Pulmonary artery endothelial cell (primary cell): ENCODE data around the gene MGAT4C. TPM values are rescaled to one million over a fixed set of nuclear protein-coding genes. Genes with fewer than 3 reads are reported as not detected.
A peak's percentile ranks its signal among the peaks of the same experiment; 100 is the strongest.
"Not testable (repeated sequence)": the region's sequence is repeated elsewhere in the genome, so short reads cannot be mapped to it uniquely, and the experiment has no call there.

Experiments
- DNase-seq: peaks from one replicate; pipeline ENCODE4 v3.0.0-alpha.2; 2011; ENCODE audit warnings: low read depth, low spot score
- total RNA-seq: library from RNA; depleted of rRNA; stranded (reverse); fragments of >200 nt; gene quantifications from 2 replicates; pipeline ENCODE4 v1.2.3, GENCODE V29; 2014

Gene MGAT4C
- total RNA-seq, result under 0.01 TPM in 1 of 2 replicates, not detected in the other

DNA sequence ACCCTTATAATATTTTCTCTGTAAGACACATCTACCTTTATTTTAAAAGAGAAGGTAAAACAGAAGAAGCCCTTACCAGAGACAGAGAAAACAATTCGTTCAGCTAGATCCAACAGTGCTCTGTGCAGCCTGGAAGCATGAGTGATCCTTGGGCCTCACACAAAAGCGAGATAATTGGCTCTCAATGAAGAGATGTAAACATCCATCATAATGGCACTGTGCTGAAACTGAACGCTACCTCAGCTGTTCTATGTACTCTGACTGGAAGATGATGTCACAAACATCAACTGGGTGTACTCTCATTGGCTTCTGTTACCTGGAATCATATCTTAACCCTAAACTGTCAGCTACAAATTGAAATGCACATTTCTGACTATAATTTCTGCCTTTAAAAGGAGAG is at the start of gene MGAT4C:
Gene MGAT4C, minus strand, starts transcription at position 229 of the 400 bp plus-strand sequence.
- no peak for DNase-seq

DNA sequence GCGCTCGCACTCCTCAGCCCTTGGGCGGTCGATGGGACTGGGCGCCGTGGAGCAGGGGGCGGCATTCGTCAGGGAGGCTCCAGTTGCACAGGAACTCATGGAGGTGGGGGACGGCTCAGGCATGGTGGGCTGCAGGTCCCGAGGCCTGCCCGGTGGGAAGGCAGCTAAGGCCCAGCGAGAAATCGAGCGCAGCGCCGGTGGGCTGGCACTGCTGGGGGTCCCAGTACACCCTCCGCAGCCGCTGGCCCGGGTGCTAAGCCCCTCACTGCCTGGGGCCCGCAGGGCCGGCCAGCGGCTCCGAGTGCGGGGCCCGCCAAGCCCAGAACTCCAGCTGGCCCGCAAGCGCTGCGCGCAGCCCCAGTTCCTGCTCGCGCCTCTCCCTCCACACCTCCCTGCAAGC is 40.2 kb upstream of the MGAT4C start:
- not testable (repeated sequence) for DNase-seq

DNA sequence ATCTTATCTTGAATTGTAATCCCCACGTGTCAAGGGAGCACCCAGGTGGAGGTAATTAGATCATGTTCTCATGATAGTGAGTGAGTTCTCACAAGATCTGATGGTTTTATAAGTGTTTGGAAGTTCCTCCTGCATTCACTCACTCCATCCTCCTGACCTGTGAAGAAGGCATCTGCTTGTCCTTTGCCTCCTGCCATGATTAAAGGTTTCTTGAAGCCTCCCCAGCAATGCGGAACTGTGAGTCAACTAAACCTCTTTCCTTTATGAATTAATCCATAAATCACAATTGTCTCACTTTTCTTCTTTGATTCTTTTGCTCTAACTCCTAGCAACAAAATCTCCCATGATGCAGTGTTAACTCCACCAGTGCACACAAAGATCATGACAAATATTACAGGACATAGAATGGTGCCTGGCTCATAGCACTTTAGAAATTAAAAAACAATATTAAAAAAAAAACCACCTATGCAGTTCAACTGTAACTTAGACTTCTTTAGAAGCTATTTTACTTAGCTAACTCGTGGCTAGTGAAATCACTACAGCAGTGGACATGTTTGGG is 37.6 kb upstream of the MGAT4C start:
- DNase-seq, result no peak

DNA sequence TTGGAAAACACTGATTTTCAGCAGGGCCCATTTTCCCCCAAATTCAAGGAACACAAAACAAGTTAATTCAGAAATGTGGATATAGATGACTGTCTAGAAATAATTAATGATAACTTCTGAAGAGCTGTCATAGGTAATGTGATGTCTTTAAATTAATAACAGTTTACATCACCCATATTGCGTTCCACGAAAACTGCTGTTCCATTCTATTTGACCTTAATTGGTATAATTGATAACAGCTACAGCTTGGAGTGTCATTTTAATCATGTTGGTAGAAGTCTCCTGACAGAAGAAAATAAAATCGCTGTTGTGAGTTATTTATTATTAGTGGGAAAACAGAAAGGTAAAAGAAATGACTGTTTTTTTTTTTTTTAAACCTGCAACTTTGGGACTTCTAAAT is 36.3 kb upstream of the MGAT4C start:
- no peak for DNase-seq

DNA sequence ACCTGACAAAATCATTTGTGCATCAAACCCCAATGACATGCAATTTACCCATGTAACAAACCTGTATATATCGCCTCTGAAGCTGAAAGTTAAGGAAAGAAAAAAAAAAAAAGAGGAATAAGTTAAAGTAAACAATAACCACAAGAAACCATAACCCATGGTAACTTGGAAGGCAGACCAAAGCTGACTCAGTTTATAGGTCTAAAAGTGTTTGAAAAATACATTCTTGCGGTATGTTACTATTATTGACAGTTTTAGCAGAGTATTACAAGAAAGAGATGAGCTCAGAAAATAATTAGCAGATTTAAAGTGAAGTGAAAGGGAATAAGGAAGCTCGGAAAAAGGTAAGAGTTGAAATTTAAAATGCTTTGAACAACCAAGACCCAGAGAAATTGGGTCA is 34.4 kb upstream of the MGAT4C start:
- no peak for DNase-seq

DNA sequence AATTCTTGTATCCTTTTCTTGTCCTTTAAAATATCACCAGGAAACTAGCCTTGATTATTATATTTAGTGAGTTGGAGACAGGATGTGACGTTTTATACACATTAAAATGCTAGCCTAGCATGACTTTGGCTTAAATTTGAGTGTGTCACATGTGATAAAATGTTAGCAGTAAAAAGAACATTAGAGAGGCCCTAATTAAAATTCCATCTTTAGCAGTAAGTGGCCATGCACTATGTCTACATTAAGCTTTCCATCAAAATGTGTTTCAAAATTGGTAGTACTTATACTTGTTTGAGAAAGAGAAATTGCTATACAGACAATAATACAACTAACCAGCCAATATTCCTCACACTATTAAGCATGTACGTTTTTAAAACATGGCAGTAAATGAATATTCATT is 29.9 kb upstream of the MGAT4C start:
- no peak for DNase-seq

DNA sequence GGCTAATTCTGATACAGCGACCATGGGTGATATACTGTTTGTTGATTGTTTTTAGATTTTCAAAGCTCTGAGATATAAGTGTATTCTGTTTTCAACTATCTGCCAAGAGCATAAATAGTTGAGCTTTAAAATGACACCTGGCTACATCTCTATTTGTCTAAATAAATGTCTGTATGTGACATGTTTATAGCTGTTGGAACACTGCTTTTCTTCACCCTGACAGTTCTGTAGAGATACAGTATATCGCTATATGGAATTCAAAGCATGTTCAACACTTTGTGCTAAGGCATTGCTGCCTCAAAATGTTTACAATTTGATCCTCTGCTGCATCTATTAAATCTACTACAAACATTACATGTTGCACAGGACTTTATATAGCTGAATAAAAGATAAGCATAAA is 27.4 kb upstream of the MGAT4C start:
- no peak for DNase-seq

DNA sequence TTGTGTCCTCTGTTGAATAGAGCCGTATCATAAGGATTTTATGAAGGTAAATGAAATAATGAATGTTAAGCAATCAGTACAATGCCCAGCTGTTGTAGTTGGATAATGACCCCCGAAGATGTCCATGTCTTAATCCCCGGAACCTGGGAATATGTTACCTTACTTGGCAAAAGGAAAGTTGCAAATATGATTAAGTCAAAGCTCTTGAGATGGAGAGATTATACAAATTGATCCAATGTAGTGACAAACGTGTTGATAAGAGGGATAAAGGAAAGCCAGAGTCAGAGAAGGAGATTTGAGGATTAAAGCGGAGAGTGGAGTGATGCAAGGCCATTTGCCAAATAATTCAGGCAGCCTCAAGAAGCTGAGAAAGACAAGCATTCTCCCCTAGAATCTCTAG is 19.2 kb upstream of the MGAT4C start:
- no peak for DNase-seq

DNA sequence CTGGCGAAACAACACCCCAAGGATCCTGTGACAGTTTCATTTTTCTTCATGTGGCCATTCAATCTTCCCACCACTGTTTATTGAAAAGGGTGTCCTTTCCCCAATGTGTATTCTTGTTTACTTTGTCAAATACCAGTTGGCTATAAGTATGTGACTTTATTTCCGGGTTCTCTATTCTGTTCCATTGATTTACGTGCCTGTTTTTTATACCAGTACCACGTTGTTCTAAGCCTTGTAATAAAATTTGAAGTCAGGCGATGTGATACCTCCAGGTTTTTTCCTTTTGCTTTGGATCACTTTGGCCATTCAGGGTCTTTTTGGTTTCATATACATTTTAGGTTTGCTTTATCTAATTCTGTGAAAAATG is 9.1 kb upstream of the MGAT4C start:
- DNase-seq, result no peak

DNA sequence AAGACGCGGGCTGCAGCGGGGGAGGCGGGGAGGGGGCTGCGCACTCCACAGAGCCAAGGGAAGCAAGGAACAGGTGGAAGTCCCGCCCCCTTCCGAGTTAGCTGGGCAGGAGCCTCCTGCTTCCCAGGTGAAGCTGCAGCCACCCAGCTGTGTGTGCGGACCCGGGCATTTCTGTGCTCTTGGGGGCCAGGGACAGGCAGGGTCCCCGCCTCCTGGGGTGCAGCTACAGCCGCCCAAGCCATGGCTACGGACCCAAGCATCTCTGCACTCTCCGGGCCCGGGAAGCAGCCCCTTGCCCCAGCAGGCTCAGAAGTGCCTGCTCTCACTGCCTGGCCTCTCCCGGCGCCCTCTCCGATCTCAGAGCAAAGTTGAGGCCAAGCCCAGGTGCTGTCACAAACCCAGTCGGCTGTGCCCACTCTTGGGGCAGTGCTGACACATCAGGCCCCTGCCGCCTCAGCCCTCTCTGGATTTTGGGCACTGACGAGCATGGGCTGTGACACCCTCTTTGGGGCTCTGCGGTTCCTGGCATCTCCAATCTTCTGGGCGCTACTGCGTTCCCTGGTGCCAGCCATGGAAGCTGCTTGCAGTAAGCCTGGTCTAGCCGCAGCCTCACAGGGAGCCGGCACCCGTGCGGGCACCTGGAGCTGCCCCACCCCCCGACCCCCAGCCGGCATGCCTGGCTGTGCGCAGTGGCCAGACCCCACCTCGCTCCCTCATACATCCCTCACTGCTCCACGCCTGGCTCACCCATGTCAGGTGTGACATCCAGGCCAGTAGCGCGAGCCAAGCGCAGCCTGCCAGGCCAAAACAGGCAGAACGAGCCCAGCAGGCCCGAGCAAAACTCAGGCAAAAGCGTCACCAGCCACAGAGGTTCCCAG is 8.5 kb upstream of the MGAT4C start:
- no peak for DNase-seq

DNA sequence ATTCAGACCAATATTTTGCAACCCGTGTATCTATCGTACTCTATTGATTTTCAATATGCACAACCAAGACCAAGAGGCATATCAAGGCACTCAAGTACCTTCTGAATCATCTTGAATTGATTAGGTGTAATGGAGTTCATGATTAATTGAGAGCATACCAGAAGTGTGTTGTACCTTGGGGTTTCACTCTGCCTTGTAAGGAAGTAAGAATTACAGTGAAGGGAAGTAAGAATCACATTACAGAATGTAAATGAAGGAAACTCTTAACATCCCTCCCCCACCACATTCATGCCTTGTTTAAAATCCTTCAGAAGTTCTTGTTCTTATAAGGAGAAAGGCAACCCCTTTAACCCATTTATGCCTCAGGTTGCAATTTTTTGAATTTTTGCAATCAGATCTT is 5.4 kb upstream of the MGAT4C start:
- no peak for DNase-seq

DNA sequence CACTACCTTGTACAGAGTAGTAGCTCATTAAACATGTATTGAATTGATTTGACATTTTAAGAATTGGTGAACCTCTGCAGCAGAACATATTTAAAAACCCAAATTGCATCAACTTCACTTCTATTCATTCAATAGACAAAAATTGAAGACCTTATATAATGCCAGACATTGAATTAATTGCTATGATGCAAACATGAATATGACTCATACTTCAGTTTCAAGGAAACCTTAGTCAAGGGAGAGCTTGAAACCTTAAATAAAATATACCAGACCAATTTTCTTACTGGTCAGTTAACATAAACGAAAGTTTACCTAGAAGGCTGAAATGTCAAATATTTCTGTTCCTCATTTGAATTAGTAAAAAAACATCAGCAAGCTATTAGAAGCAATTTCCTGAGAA is 5.0 kb upstream of the MGAT4C start:
- DNase-seq, result no peak

DNA sequence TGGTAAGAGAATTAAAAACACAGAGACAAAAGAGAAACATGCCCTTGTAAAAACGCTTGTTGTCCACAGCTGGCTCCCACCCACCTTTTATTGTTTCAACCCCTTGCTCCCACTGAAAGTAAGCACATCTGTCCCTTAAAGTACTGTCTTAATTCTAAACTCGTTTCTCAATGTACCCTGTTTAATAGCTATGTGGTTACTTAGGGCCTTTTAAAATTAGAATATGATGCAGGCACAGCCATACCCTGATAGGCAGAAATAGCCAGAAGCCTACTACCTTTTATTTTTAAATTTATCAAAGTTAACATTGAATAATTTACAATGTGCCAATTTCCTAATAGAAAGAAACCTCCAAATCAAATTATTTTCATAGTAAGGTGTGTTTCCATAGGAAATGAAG is 4.0 kb upstream of the MGAT4C start:
- DNase-seq, result no peak

DNA sequence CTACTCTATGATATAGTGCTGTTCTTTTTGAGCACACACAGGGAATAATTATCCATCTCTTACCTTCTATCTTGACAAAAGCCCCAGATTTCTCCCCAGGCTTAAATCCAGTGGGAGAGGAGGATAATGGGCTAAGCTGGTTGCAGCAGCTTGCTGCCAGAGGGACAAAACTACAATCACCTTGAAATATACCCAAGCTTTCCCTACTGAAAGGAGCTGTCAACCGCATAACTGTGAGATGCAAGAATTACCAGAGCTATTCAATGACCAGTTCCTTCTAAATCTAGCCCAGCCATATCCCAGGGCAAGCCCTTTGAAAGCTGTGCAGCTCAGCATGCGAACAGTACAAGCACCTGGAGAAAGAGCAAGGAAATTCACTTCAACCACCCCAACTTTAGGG is 943 bp upstream of the MGAT4C start:
- no peak for DNase-seq

DNA sequence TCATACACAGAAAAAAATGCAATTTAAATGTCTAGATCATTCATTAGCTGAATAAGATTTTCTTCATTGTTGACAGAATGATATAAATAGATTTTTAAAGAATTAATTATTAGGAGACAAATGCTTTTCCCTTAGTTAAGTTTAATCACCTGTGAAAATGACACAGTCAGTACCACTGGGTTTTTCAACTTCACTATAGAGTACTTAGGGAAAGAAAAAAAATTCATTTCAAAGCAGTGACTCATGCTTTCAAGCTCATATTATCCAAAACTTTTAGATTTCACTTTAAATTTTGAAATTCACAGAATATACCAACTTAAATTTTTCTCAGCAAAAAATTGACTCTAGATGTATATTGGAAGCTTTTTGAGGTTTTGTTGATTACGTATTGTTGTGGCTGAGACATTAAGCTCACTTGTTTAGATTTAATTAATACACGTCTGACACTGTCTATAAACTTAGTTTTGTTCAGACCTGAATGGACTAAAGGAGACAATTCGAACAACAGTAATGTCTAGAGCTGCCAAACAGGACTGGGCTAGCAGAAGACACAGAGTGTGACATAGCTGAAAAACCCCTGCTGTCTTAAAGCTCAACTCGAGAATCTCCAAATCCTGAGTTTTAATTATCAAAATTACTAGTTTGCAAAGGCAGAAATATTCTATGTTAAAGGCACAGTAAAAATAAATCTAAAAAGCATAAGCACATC is 1.6 kb downstream of the MGAT4C start:
- no peak for DNase-seq

DNA sequence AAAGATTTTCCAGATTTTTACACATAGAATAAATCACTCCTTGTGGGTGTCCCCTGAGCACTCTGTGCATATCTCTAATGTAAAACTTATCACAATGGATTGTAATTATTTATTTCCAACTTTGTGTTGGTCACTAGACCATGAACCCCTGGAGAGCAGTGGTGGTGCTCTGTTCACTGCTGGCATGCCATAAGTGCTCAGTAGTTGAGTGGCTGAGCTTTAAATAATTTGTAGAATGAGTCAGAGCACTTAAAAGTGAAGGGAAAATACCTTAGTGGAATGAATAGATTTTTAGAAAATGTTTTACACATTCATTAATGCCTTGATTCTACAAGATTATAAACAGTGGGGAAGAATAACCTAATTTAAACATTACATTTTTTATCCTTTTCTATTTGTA is 6.3 kb downstream of the MGAT4C start:
- no peak for DNase-seq

DNA sequence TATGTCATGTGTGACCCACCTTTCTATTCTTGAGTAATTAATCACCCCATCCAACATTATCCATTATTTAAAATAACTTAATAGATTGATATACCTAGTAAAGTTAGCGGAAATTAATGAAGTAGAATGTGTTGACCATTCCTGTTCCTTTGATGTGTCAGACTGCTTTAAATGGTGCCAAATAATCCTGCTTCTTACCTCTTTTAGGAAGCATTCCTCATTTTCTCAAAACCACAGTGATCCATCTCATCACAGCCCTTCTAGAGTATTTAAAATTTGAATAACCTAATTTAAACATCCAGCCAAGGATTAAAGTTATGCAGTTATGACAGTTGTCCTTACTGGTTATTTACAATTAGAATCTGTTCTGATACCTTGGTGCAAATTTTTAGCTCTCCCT is 6.9 kb downstream of the MGAT4C start:
- no peak for DNase-seq

DNA sequence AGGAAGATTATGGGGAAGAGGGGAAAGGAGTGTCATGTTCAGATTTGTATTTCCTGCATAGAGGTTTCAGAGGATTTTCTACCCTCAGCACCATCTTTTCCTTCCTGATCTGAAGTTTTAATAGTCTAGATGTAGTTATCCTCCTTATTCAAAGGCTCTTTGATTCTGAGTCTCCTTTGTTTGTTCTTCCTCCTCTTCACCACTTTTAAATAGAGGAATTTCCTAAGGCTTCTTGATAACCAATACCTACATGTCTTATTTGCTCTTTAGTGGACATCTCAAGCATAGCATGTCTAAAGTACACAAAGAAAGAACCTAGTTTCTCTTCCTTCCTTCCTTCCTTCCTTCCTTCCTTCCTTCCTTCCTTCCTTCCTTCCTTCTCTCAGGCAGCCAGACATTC is 8.3 kb downstream of the MGAT4C start:
- no peak for DNase-seq

DNA sequence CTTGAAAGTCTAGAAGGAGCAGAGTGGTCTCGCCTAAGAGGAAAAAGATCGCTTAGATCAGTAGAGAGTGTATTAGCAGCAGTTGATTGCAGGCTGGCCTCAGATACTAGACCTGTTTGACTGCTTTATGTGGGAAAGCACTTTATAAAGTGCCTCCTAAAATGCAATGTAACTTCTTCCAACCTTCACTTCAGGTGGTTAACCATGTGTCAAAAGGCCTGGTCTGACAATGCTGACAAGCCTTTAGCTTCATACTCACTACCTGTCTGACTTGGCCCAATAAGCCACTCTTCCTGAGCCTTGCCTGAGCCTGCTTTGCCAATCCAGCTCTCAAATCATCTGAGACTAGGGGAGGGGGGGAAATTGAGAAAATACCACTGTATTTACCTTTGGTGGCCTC is 14.6 kb downstream of the MGAT4C start:
- no peak for DNase-seq

DNA sequence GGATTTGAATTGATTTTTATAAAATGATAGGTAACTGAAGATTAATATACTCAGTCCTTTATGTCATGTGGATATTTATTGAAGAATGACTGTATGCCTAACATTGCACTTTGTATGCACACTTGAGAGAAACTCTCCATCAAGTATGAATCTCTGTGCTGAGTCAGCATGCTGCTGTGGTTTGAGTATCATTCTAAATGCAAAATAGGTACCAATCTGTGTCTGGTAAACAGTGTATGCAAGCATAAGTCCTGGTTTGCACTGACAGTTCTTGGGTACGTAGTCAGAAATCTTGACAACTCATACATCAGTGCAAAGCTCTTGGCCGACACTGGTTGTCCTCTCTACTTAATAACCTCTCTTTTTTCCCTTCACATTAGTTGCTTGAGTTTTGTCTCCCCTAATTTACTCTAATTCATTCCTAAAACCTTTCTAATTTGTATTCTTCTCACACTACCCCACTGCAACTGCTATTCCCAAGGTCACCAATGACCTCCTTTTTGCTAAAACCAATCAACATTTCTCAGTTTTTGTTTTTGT is 21.8 kb downstream of the MGAT4C start:
- no peak for DNase-seq

DNA sequence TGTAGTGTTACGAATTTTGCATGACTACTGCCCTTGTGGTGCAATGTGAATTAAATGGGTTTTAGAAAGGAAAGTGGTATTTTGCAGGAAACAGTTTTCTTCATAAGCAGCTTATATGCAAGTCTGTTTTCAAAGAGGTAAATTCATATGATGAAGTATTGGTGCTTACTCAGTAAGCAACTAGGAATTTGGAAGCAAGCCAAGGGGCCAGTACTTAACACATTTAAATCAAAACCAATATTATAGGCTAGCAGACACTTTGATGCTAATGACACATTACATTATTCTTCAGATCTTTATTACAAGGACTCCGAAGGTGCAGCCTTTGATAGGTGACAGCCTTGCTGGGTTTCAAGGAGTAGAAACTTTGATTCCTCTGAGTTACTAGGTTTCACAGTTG is 23.1 kb downstream of the MGAT4C start:
- peak; percentile 30 for DNase-seq

DNA sequence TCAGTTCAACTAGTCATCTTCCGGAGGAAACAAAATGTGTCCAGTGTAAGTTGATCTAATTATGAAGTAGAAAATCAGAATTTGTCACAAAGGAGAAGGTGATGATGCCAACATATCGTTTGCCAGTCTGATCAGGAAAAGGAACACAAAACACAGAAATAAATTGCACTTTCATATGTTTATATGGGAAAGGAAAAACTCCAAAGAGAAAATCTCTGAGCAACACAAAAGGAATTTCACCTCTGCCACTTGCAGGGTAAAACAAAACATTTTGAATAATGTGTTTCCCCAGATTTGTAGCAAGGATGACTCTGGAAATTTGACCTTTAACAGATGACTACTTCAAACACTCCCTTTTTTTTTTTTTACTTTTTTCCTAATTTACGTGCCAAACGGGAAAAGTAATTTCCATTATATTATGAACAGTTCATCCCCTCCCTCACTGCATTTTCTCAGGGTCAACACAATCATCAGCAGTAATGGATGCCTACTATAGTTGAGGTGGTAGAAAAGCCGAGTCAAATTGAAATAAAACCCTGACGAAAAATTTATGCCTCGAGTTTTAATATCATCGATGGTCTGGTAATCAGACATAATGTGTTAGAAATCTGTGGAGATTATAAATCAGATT is 25.6 kb downstream of the MGAT4C start:
- peak; percentile 96 for DNase-seq
